Panc1 (cell line): ENCODE data around the gene PRKG1. TPM values are rescaled to one million over a fixed set of nuclear protein-coding genes. Genes with fewer than 3 reads are reported as not detected.

ENCODE experiments used
- ATAC-seq: fragments of 200-7000 bp; cut with Tn5 transposase; 2 replicates; pipeline ENCODE4 v1.9.1; 2020; ENCODE audit warnings: mild to moderate bottlenecking, moderate library complexity
- BruUV-seq: library from RNA; stranded (reverse); fragments of 400-500 nt; replicated peaks from 2 replicates; lab custom pipeline; 2021; lab: Mats Ljungman, UMichigan
- CTCF ChIA-PET: fragments of 300-600 bp; sonication (Branson Sonifier 250); formaldehyde crosslinking; loops from one replicate; lab custom pipeline; 2022; ENCODE audit warnings: antibody characterized with exemption; lab: Charles Lee
- POLR2A ChIA-PET: fragments of 300-600 bp; sonication (Branson Sonifier 250); formaldehyde crosslinking; loops from one replicate; lab custom pipeline; 2022; ENCODE audit warnings: antibody characterized with exemption; lab: Charles Lee
- DNase-seq: peaks from one replicate; pipeline ENCODE4 v3.0.0-alpha.2; 2010; ENCODE audit warnings: low read depth, low spot score
- H3K27ac ChIP-seq: 2 replicates; pipeline ENCODE4 v1.5.1; 2011; ENCODE audit warnings: mild to moderate bottlenecking, low read length, inconsistent platforms
- H3K27me3 ChIP-seq: fragments of 200-500 bp; sonication (Bioruptor generic); 2 replicates; pipeline ENCODE4 v1.6.0; 2014; ENCODE audit warnings: low read length, inconsistent platforms; ENCODE audit not compliant: control insufficient read depth, insufficient read depth
- H3K36me3 ChIP-seq: fragments of 200-500 bp; sonication (Bioruptor generic); 2 replicates; pipeline ENCODE4 v1.5.1; 2014; ENCODE audit warnings: inconsistent platforms, mild to moderate bottlenecking, low read length, moderate library complexity; ENCODE audit not compliant: control insufficient read depth, insufficient read depth
- H3K4me1 ChIP-seq: 2 replicates; pipeline ENCODE4 v1.5.1; 2011; ENCODE audit warnings: inconsistent platforms, mild to moderate bottlenecking, low read length, moderate library complexity; ENCODE audit not compliant: control insufficient read depth, insufficient read depth
- H3K4me3 ChIP-seq, 2 experiments: 2 replicates each; pipeline ENCODE4 v1.5.1; 2011 to 2012; ENCODE audit warnings: low read depth in 2 of 2, low read length in 2 of 2, mild to moderate bottlenecking in 2 of 2, inconsistent platforms in 1 of 2, moderate library complexity in 1 of 2
- H3K9me3 ChIP-seq: fragments of 200-500 bp; sonication (Bioruptor generic); 2 replicates; pipeline ENCODE4 v1.5.1; 2014; ENCODE audit warnings: low read depth, mild to moderate bottlenecking, inconsistent platforms, low read length, moderate library complexity; ENCODE audit not compliant: control insufficient read depth, insufficient read depth
- POLR2AphosphoS5 ChIP-seq: IDR thresholded peaks from 2 replicates; pipeline ENCODE4 v1.6.1; 2012; ENCODE audit warnings: mild to moderate bottlenecking, low read depth, low read length, moderate library complexity
- REST ChIP-seq, 2 experiments: IDR thresholded peaks; 2 replicates each; pipeline ENCODE4 v1.6.1; 2011 to 2012; ENCODE audit warnings: low read depth in 2 of 2, control low read depth in 1 of 2, low read length in 1 of 2, mild to moderate bottlenecking in 1 of 2, moderate library complexity in 1 of 2; ENCODE audit not compliant: insufficient read depth in 1 of 2
- SIN3A ChIP-seq: IDR thresholded peaks from 2 replicates; pipeline ENCODE4 v1.6.1; 2012; ENCODE audit warnings: low read depth, mild to moderate bottlenecking, low read length, moderate library complexity, borderline replicate concordance; ENCODE audit not compliant: insufficient read depth
- TCF7L2 ChIP-seq: IDR thresholded peaks from 2 replicates; pipeline ENCODE4 v1.6.1; 2011; ENCODE audit warnings: mild to moderate bottlenecking, low read depth, low read length, inconsistent platforms
- in situ Hi-C: cut with HindIII; loops from 2 replicates; pipeline ENCODE4 v1.10.0; 2016; ENCODE audit warnings: low sequenced_read_pairs, low pct_unique_long_range_greater_than_20kb
- intact Hi-C: fragments of 100-400 bp; cut with micrococcal nuclease; formaldehyde crosslinking; loops from one replicate; pipeline ENCODE4 v1.10.0; 2022; ENCODE audit not compliant: unreplicated experiment
- total RNA-seq: library from RNA; stranded (reverse); gene quantifications from one replicate; pipeline ENCODE4 v1.2.1, GENCODE V29; 2021; ENCODE audit not compliant: unreplicated experiment
- TF ChIP-seq, protein P1 (sequence below): fragments of 450-650 bp; IDR thresholded peaks from 2 replicates; pipeline ENCODE4 v1.5.1; 2017; ENCODE audit warnings: mild to moderate bottlenecking

Gene PRKG1
- total RNA-seq, 1 experiment from 2014 or later, result 0.92 TPM

DNA sequence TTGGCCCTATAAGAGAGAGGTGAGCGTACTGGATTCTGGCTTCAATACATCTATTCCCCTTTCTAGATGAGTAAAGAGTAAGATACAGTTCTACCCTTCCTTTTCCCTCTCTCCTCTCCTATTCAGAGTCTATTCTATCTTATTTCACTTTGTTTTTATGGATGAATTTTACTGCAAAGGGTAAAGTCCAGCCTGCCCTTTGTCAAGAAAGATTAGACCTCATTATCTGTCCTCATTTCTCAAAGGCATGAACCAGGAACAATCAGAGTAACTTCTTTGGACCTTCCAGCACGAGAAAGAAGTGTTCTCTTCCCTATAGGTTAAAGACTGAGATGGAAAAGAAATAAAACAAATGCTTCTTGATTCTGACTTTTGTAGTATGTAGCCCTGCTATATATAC is 239.0 kb downstream of the PRKG1 start:
- ChIA-PET CTCF (no interaction called here), POLR2A (no interaction called here)
- TF ChIP-seq SIN3A (no peak), POLR2AphosphoS5 (no peak), TCF7L2 (no peak), REST (IDR thresholded peaks at IDR 0.05; ENCODE audit: insufficient read depth in 1 of 2, low read depth in 2 of 2, low read length in 1 of 2) (no peak)
- TF ChIP-seq, protein P1, sequence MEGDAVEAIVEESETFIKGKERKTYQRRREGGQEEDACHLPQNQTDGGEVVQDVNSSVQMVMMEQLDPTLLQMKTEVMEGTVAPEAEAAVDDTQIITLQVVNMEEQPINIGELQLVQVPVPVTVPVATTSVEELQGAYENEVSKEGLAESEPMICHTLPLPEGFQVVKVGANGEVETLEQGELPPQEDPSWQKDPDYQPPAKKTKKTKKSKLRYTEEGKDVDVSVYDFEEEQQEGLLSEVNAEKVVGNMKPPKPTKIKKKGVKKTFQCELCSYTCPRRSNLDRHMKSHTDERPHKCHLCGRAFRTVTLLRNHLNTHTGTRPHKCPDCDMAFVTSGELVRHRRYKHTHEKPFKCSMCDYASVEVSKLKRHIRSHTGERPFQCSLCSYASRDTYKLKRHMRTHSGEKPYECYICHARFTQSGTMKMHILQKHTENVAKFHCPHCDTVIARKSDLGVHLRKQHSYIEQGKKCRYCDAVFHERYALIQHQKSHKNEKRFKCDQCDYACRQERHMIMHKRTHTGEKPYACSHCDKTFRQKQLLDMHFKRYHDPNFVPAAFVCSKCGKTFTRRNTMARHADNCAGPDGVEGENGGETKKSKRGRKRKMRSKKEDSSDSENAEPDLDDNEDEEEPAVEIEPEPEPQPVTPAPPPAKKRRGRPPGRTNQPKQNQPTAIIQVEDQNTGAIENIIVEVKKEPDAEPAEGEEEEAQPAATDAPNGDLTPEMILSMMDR, result no peak
- in situ Hi-C loops (no loop called here), intact Hi-C loops (no loop called here)
- ATAC-seq (no peak), DNase-seq (no peak)
- no peak overlapping the region for H3K27ac ChIP-seq
- H3K4me1 ChIP-seq, result no peaks in the 10 kb centered on the region
- no peaks in the 10 kb centered on the region for H3K9me3 ChIP-seq
- no TSS peak for BruUV-seq
- no peak overlapping the region for H3K4me3 ChIP-seq
- H3K27me3 ChIP-seq, result no peaks in the 10 kb centered on the region
- no peaks in the 10 kb centered on the region for H3K36me3 ChIP-seq

DNA sequence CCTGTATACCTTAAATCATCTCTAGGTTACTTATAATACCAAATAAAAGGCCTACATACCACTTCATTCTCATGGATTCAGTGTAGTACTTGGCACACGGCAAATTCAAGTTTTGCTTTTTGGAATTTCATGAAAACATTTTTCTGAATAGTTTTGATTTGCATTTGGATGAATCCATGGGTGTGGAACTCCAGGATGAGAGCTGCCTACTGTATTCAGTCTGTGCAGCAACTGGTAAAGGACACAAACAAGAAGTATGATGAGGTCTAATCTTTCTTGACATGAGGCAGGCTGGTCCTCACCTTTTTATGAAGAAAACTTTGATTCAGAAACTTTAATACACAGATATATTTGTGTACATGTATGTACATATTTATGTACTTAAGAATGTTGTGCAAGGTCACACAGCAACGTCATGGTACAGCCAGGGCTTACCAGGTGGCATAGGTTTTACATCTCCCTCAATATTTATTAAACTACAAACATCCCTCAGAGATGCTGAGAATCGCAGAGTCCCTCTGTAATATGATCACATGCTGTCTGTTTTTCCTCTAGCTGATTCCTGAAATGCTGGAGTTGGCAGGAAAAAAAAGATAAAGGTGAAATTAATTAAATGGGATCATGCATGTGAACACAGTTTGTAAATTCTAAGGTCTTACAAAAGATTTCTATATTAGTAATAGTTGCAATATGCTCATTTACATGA is 239.6 kb downstream of the PRKG1 start:
- Histone ChIP-seq H3K27ac (no peak overlapping the region), H3K27me3 (peaks cover 2% of the 10 kb centered on the region; the same call in 1 of the 2 replicates), H3K9me3 (no peaks in the 10 kb centered on the region), H3K4me1 (no peaks in the 10 kb centered on the region), H3K4me3 (no peak overlapping the region), H3K36me3 (no peaks in the 10 kb centered on the region)
- ChIA-PET POLR2A (no interaction called here), CTCF (no interaction called here)
- DNase-seq (no peak), ATAC-seq (no peak)
- BruUV-seq, result no TSS peak
- TF ChIP-seq POLR2AphosphoS5 (no peak), SIN3A (no peak), REST (IDR thresholded peaks at IDR 0.05; ENCODE audit: insufficient read depth in 1 of 2, low read depth in 2 of 2, low read length in 1 of 2) (no peak), TCF7L2 (no peak)
- TF ChIP-seq, protein P1, result no peak
- intact Hi-C loops (no loop called here), in situ Hi-C loops (no loop called here)
